GM19395 (cell line): Measurements from ENCODE around the gene PGBD2.
"Not testable (repeated sequence)": the region's sequence is repeated elsewhere in the genome, so short reads cannot be mapped to it uniquely, and the experiment has no call there.

Source experiments
- ATAC-seq: cut with Tn5 transposase; IDR thresholded peaks from one replicate; pipeline ENCODE4 v1.9.1; 2021; ENCODE audit warnings: mild to moderate bottlenecking, moderate library complexity; ENCODE audit not compliant: unreplicated experiment

Gene PGBD2, protein sequence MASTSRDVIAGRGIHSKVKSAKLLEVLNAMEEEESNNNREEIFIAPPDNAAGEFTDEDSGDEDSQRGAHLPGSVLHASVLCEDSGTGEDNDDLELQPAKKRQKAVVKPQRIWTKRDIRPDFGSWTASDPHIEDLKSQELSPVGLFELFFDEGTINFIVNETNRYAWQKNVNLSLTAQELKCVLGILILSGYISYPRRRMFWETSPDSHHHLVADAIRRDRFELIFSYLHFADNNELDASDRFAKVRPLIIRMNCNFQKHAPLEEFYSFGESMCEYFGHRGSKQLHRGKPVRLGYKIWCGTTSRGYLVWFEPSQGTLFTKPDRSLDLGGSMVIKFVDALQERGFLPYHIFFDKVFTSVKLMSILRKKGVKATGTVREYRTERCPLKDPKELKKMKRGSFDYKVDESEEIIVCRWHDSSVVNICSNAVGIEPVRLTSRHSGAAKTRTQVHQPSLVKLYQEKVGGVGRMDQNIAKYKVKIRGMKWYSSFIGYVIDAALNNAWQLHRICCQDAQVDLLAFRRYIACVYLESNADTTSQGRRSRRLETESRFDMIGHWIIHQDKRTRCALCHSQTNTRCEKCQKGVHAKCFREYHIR

GRCh38 chr1:248906009-248906752 is at the start of gene PGBD2:
Gene PGBD2, plus strand, starts transcription at chr1:248906235. Its CDS starts 7,628 bp downstream, at chr1:248913863.
- ATAC-seq, result peak; percentile 94

GRCh38 chr1:248857201-248857600 is 48.8 kb upstream of the PGBD2 start:
- no peak for ATAC-seq

DNA sequence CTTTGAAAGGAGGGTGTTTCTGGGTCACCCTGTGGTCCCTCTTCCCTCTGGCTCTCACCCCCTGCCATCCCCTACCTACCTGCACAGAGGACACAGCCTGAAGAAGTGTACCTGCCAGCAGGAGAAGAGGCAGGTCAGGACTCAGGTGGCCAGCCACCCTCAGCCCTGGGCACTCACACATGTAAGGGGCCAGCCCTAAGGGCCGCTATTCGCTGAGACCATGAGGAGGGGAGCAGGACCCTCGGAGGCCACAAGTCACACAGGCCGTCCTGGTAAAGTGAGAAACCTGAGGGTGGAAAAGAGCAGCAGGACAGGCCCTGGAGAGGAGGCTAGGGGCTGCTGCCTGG is 48.3 kb upstream of the PGBD2 start:
- ATAC-seq, result peak; percentile 2

DNA sequence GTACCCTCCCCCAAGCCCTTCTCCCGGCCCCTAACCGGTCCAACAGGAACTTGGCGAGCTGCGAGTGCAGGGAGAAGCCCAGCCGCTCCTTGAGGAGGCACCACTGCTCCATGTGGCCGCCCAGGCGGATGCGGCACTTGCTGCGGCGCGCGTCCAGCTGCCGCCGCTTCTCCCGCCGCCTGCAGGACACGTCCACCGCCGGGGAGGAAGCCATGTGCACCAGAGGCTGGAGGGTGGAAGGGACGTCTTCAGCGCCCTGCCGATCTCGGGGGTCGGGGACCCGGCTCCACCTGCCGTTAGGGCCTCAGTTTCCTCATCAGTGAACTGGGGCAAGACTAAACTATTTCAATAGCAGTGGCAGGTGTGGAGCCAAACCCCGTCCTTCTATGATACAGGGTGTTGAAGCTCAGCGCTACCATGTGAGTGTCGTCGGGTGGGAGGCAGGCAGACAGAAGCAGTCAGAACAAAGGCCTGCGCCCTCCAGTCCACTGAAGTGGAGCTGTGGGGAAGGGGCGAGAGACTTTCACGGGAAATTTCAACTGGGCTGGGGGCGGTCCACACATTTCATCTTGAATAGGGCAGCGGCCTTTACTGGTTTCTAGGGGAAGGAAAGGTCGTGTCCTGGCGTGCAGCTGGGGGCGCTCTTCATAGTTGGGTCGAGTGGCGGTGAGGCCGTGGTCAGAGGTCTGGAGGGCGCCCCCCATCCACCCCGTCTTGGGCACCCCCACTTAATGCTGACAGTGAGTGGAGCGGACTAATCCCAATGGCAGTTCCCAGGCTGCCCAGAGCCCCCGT is 47.7 kb upstream of the PGBD2 start:
- ATAC-seq, result peak; percentile 47

- ATAC-seq, result peak; percentile 76
Measured at GRCh38 chr1:248858891-248859889, 46.8 kb upstream of the PGBD2 start, which contains the start of gene ZNF692. Gene ZNF692, minus strand, starts transcription at chr1:248859085. Its CDS starts 776 bp downstream, at chr1:248858309.

DNA sequence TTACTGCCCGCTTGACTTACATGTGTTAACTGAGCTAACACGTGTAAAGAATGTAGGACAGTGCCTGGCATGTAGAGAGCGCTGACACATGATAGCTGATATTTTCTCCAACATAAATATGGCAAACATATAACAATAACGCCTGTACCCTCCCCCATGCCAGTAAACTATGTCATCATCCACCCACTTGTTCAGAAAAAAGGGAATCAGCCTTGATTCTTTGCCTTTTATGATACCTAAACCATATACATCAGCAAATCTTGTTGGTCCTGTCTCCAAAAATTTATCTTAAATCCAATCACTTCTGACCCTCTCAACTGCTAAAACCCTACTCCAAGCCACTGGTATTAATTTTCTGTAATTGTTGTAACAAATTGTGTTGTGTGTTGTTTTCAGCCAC is 46.0 kb upstream of the PGBD2 start:
- no peak for ATAC-seq

GRCh38 chr1:248861616-248862015 is 44.4 kb upstream of the PGBD2 start:
- no peak for ATAC-seq

GRCh38 chr1:248862695-248862997 is 43.4 kb upstream of the PGBD2 start:
- peak; percentile 11 for ATAC-seq

GRCh38 chr1:248862998-248863881 is 42.8 kb upstream of the PGBD2 start:
- peak; percentile 68 for ATAC-seq

DNA sequence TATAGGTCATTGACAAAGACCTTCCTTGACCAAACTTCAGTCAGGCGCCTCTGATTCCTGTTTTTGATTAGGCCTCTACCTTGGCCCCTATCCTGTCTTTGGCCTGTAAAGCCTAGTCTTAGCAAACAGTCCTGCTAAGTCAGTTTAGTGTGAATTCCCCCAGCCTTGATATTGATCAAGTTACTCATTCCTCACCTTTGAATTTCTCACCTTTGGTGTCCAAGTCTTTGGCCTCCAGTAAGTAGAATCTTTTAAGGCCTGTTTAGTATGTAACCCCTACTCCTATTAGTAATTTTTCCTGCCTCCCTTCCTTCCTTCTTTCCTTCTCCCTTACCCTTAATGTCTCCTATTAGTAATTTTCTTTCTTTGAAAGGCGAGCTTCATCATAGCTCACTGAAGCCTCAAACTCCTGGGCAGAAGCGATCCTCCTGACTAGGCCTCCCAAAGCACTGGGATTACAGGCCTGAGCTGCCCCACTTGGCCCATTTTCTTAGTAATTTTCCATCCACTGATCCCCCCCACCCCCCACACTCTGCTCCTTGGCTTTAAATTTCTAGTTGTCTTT is 34.1 kb upstream of the PGBD2 start:
- no peak for ATAC-seq

DNA sequence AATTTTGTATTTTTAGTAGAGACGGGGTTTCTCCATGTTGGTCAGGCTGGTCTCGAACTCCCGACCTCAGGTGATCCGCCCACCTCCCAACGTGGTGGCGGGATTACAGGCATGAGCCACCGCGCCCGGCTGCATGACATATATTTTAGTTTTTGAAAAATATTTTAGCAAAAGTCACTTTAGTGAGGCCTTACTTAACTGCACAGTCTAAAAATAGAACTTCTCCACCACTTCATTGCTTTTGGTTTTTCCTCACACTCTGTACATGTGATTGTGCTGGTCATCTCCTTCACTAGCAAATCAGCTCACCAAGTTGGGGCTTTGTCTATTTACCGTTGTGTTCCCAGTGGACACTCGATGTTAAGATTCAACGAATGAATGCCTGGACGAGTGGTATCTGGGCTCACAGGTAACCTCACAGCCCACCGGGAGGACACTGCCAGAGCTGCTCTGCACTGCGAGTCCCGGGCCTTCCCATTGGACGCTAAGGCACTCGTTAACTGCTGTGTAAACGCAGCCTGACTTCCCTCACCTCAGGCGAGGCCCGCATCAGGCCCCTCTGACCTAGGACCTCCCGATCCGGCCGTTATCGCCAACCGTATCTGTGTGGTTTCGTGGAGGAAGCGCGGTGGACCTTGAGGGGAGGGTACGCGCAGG is 33.2 kb upstream of the PGBD2 start:
- peak; percentile 50 for ATAC-seq

DNA sequence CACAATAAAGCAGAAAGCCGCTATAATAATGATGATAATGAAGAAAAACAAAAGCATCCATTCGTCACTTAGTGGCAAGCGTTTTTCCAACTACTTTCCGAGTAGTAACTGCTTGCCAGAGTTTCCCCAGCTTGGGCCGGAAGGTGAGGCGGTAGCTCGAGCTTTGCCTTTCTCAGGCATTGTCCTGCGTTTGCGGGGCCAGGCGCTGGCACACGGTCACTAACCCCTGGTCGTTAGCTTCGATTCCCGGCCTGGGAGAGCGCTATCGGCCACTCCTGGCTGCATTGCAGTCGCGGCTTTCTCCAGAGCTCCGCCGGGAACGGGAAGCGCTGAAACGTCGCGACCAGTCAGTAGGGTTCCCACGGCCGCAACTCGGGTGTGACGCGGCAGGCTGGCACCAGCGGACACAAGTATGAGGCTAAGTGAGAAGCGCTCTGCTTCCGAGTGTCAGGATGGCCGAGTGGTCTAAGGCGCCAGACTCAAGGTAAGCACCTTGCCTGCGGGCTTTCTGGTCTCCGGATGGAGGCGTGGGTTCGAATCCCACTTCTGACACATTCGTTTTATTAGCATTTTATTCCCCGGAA is 32.5 kb upstream of the PGBD2 start:
- peak; percentile 84 for ATAC-seq

GRCh38 chr1:248873993-248874533 is 32.0 kb upstream of the PGBD2 start:
- peak; percentile 72 for ATAC-seq

DNA sequence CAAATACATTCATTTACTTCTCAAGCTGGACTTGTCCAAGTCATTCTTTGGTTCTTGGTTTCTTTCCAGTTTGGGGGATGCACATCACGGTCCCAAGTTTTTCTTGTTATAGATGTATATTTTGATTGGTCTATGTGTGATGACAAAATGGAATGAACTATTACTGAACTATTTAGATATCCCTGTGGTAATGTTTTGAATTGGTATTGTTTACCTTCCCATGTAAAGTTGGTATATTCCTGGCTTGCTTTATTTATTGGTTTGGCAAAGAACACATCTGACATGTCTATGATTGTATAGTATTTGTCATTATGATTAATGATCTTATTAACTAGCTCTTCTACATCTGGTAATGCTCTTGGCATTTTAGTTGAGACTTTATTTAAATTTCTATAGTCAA is 24.8 kb upstream of the PGBD2 start:
- ATAC-seq, result no peak

DNA sequence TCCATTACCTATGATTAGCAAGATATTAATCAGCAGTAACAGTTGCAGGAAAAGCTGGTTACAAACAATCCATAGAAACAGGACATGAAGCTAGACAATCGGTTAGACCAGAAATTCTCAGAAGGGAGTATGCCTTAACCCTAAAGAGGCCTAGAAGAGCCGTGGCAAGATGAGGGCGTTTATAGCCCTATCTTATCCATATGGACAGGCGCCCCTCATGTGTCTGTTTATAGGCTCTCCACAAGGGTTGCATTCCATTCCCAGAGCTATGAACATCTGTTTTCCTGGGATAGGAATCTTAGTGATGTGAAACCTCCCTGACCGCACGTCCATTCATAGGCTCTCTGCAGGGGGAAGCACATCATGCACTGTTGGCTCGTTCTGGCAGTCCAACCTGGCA is 23.6 kb upstream of the PGBD2 start:
- ATAC-seq, result not testable (repeated sequence)

GRCh38 chr1:248884632-248885295 is 21.3 kb upstream of the PGBD2 start:
- ATAC-seq, result no peak

GRCh38 chr1:248885646-248886045 is 20.4 kb upstream of the PGBD2 start:
- no peak for ATAC-seq
